Measurements from ENCODE around the gene DDIAS. TPM values are rescaled to one million over a fixed set of nuclear protein-coding genes. Genes with fewer than 3 reads are reported as not detected.

The DDIAS gene
- total RNA-seq, 1 experiment from 2014 or later, result 12.4 TPM

DNA sequence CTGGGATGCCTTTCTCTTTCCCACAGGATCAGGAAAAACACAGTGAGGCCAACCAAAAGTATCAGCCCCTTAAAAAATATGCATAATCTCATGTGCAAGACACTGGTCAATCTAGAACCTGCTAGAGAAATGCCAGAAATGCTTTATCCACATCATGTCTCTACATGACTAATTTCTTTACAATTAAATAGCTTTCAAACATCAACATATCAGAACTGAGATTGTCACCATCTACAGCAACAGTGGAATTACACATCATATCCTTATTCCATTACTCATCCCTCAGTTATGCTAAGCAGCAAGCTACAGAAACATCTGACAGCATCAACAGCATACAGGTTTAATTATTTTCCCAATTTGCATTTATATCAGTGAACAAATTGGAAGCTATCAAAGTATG is 78.8 kb downstream of the DDIAS start:
- H3K79me2 ChIP-seq (ENCODE audit: low read depth), result no peaks in the 10 kb centered on the region
- CTCF ChIA-PET, result no interaction called here
- POLR2A ChIA-PET (ENCODE audit: unreplicated experiment), result no interaction called here
- H4K20me1 ChIP-seq (ENCODE audit: insufficient read depth), result no peaks in the 10 kb centered on the region
- H3K4me1 ChIP-seq (replicated peaks; ENCODE audit: insufficient read depth), result no peaks in the 10 kb centered on the region
- H3K27ac ChIP-seq, result no peak overlapping the region
- H3K4me2 ChIP-seq, result no peak overlapping the region
- no peaks in the 10 kb centered on the region for H3K36me3 ChIP-seq (ENCODE audit: low read depth)
- H2AFZ ChIP-seq, result no peak overlapping the region
- no peaks in the 10 kb centered on the region for H3K27me3 ChIP-seq (ENCODE audit: insufficient read depth, low read depth)
- no peaks in the 10 kb centered on the region for H3F3A ChIP-seq (ENCODE audit: insufficient read depth, low read depth)
- peak in 1 of 2 experiments; percentile 77 for DNase-seq
- intact Hi-C loops (cut with micrococcal nuclease; ENCODE audit: unreplicated experiment), result loop anchor here (5.0 kb wide), 1 partner anchor 92 kb away; the partner anchor contains the start of gene RAB30
- H3K9me2 ChIP-seq (ENCODE audit: insufficient read depth), result no peaks in the 10 kb centered on the region
- BruUV-seq (replicated peaks), result no TSS peak
- H3K9me3 ChIP-seq (ENCODE audit: insufficient read depth, low read depth), result no peaks in the 10 kb centered on the region
- no peak for TF ChIP-seq EZH2 (IDR thresholded peaks at IDR 0.05; ENCODE audit: low read depth)
- TF ChIP-seq, protein P1, sequence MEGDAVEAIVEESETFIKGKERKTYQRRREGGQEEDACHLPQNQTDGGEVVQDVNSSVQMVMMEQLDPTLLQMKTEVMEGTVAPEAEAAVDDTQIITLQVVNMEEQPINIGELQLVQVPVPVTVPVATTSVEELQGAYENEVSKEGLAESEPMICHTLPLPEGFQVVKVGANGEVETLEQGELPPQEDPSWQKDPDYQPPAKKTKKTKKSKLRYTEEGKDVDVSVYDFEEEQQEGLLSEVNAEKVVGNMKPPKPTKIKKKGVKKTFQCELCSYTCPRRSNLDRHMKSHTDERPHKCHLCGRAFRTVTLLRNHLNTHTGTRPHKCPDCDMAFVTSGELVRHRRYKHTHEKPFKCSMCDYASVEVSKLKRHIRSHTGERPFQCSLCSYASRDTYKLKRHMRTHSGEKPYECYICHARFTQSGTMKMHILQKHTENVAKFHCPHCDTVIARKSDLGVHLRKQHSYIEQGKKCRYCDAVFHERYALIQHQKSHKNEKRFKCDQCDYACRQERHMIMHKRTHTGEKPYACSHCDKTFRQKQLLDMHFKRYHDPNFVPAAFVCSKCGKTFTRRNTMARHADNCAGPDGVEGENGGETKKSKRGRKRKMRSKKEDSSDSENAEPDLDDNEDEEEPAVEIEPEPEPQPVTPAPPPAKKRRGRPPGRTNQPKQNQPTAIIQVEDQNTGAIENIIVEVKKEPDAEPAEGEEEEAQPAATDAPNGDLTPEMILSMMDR (conservative IDR thresholded peaks at IDR 0.05), result no peak
- no peak overlapping the region for H3K4me3 ChIP-seq

GRCh38 chr11:82980947-82981346 is 79.4 kb downstream of the DDIAS start:
- Histone ChIP-seq H3K27ac (no peak overlapping the region), H4K20me1 (ENCODE audit: insufficient read depth) (no peaks in the 10 kb centered on the region), H3K4me1 (replicated peaks; ENCODE audit: insufficient read depth) (no peaks in the 10 kb centered on the region), H3K4me2 (no peak overlapping the region), H3K4me3 (no peak overlapping the region), H3K36me3 (ENCODE audit: low read depth) (no peaks in the 10 kb centered on the region), H2AFZ (no peak overlapping the region), H3K27me3 (ENCODE audit: insufficient read depth, low read depth) (no peaks in the 10 kb centered on the region), H3K9me3 (ENCODE audit: insufficient read depth, low read depth) (no peaks in the 10 kb centered on the region), H3F3A (ENCODE audit: insufficient read depth, low read depth) (no peaks in the 10 kb centered on the region), H3K79me2 (ENCODE audit: low read depth) (no peaks in the 10 kb centered on the region), H3K9me2 (ENCODE audit: insufficient read depth) (no peaks in the 10 kb centered on the region)
- TF ChIP-seq, protein P1 (conservative IDR thresholded peaks at IDR 0.05), result no peak
- no peak for TF ChIP-seq EZH2 (IDR thresholded peaks at IDR 0.05; ENCODE audit: low read depth)
- BruUV-seq (replicated peaks), result no TSS peak
- CTCF ChIA-PET, result no interaction called here
- DNase-seq, result no peak
- intact Hi-C loops (cut with micrococcal nuclease; ENCODE audit: unreplicated experiment), result loop anchor here (5.0 kb wide), 1 partner anchor 91 kb away; the partner anchor contains the start of gene RAB30
- POLR2A ChIA-PET (ENCODE audit: unreplicated experiment), result no interaction called here

GRCh38 chr11:82981852-82982251 is 80.3 kb downstream of the DDIAS start:
- no peaks in the 10 kb centered on the region for H3K4me1 ChIP-seq (replicated peaks; ENCODE audit: insufficient read depth)
- no peaks in the 10 kb centered on the region for H3K27me3 ChIP-seq (ENCODE audit: insufficient read depth, low read depth)
- ChIA-PET CTCF (no interaction called here), POLR2A (ENCODE audit: unreplicated experiment) (no interaction called here)
- no peaks in the 10 kb centered on the region for H3K36me3 ChIP-seq (ENCODE audit: low read depth)
- DNase-seq, result no peak
- H3K4me3 ChIP-seq, result no peak overlapping the region
- H4K20me1 ChIP-seq (ENCODE audit: insufficient read depth), result no peaks in the 10 kb centered on the region
- H3F3A ChIP-seq (ENCODE audit: insufficient read depth, low read depth), result no peaks in the 10 kb centered on the region
- intact Hi-C loops (cut with micrococcal nuclease; ENCODE audit: unreplicated experiment), result loop anchor here (5.0 kb wide), 1 partner anchor 90 kb away; the partner anchor contains the start of gene RAB30
- no peak overlapping the region for H3K27ac ChIP-seq
- no peak overlapping the region for H3K4me2 ChIP-seq
- H3K9me2 ChIP-seq (ENCODE audit: insufficient read depth), result no peaks in the 10 kb centered on the region
- H3K79me2 ChIP-seq (ENCODE audit: low read depth), result no peaks in the 10 kb centered on the region
- no TSS peak for BruUV-seq (replicated peaks)
- H3K9me3 ChIP-seq (ENCODE audit: insufficient read depth, low read depth), result no peaks in the 10 kb centered on the region
- TF ChIP-seq EZH2 (IDR thresholded peaks at IDR 0.05; ENCODE audit: low read depth), result no peak
- TF ChIP-seq, protein P1 (conservative IDR thresholded peaks at IDR 0.05), result no peak
- no peak overlapping the region for H2AFZ ChIP-seq

Other genes starting within 250 kb of the DDIAS start
- gene FAM181B, start 167.9 kb upstream of the DDIAS start, total RNA-seq (2021), result not detected in 2 replicates
- gene PRCP, start 1.3 kb upstream of the DDIAS start, total RNA-seq (2021), result 42.7 and 46.2 TPM in 2 replicates
- gene RAB30, start 170.2 kb downstream of the DDIAS start, total RNA-seq (2021), result 3.2 and 3.6 TPM in 2 replicates

Measured in PC-9 (cell line).